HG03469 (cell line): ENCODE data around the gene CUL3.
A peak's percentile ranks its signal among the peaks of the same experiment; 100 is the strongest.
"Not testable (repeated sequence)": the region's sequence is repeated elsewhere in the genome, so short reads cannot be mapped to it uniquely, and the experiment has no call there.

Experiments
- ATAC-seq: cut with Tn5 transposase; IDR thresholded peaks from one replicate; pipeline ENCODE4 v1.9.1; 2021; ENCODE audit warnings: mild to moderate bottlenecking, moderate library complexity, moderate number of reproducible peaks; ENCODE audit not compliant: unreplicated experiment

CUL3 gene

DNA sequence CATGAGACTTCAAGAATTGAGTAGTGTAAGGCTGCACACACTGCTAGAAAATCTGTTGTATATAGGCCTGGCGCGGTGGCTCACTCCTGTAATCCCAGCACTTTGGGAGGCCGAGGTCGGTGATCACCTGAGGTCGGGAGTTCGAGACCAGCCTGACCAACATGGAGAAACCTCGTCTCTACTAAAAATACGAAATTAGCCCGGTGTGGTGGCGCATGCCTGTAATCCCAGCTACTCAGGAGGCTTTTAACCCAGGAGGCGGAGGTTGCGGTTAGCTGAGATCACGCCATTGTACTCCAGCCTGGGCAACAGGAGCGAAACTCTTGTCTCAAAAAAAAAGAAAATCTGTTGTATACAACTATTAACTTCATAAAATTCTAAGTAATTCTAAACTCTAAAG, 2.1 kb downstream of the CUL3 start:
- not testable (repeated sequence) for ATAC-seq

DNA sequence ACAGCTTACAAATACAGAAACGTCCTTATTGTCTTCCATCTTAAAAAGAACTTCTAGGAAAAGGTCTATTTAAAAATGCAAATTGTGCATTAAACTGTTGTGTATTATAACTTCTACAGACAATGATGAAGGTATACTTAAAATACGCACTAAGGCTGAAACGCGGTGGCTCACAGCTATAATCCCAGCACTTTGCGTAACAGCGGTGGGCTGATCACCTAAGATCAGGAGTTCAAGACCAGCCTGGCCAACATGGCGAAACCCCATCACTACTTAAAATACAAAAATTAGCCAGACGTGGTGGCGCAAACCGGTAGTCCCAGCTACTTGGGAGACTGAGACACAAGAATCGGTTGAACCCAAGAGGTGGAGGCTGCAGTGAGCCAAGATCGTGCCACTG, 4.9 kb downstream of the CUL3 start:
- no peak for ATAC-seq

DNA sequence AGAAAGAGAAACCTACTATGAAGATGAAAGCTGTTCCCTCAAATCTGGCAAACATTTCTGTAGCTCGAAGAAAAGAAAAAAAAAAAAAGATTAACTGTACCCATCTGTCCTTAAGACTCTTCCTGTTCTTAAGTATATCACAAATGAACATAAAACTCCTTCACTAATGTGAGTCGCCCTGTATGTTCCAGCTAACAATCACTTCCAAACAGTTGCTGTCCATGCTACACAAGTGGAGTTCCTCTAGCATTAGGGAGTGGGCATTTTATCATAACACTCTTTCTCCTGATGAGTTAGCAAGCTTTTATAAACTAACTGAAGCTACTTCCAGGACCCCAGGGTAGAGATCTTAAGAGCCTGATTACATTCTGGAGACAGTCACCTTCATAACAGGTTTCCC, 5.8 kb downstream of the CUL3 start:
- ATAC-seq, result no peak

DNA sequence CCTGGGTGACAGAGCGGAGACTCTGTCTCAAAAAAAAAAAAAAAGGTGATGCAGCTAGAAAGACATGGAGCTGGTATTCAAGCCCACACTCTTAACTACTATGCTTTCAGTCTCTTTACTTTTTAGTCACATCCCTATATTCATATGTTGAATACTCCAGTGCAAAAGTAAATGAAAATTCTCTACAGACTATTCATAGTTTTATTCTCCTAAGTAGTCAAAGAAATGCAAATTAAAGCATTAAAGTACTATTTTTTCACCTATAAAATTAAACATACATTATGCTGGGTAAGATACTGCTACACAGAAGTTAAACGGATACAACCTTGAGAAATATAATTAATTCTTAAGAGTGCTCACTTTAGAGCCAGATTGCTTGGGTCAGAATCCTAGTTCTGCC, 7.6 kb downstream of the CUL3 start:
- ATAC-seq, result no peak

DNA sequence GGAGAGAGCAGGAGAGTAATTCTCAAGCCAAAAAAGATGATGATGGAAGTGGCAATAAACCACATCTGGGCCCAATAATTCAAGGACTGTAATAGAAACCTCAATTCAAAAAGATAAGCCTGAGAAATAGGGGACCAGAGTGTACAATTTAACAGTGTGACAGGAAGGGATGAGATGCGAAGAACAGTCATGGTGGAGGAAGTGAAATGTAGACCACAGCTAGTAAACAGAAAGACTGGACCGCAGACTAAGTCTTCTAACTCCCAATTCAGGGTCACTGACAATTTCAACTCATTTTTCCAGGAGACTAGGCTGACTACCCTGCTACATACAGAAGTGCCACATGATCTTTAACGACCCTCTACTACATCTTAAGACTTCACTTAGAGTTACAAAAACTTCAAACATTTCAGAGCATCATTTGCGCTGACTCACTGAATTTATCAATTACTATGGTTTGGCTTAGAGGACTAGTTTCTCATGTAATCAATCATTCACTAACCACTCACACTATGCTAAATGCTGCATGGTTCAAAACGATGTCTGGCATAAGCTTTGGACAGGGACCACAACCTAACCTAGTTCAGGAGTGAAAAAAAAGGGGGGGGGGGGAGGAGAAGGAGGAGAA, 9.0 kb downstream of the CUL3 start:
- ATAC-seq, result peak; percentile 53

DNA sequence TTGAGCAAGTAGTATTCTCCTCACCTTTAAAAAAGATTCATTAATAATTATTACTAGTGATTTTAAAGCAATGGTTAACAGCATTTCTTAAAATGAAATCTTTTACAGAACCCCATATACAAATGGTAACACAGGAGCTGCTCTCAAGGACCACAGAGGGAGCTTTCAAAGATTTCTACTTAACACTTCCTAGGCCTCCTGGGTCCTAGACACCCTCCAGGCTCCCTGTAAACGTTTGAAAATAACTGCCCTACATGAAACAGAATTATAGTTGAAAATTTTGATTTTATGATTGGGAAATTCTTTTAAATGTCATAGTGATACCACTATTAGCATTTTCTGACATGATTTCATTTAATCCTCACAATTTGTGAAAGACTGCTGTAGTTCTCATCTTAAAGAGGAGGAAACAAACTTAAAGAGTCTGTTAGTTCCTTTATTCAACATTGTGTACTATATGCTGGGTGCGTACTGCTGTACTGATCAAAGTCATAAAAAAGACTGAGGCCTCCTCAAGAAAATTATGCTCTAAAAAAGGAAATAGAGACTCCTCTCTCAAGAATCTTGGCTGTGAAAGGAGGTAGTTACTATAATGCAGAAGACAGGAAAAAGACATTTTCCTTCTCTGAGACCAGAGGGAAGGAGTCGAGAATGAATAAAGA, 10.6 kb downstream of the CUL3 start:
- no peak for ATAC-seq

DNA sequence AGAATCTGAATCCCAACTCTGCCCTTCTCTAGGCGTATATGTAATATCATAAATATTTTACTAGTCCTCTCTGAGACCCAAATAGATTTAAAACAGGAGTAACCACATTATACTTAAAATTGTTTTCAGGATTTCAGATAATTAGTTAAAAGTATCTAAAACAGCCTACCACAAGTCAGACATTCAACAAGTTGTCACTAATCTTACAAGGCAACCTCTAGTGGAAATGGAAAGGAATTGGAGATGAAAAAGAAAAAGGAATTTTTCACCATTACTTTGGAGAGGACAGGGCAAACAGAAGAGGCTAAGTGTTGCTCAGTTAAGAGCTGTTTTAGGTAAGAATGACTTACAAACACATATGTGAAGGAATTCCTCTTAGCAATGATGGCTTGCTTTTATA, 11.4 kb downstream of the CUL3 start:
- ATAC-seq, result no peak

DNA sequence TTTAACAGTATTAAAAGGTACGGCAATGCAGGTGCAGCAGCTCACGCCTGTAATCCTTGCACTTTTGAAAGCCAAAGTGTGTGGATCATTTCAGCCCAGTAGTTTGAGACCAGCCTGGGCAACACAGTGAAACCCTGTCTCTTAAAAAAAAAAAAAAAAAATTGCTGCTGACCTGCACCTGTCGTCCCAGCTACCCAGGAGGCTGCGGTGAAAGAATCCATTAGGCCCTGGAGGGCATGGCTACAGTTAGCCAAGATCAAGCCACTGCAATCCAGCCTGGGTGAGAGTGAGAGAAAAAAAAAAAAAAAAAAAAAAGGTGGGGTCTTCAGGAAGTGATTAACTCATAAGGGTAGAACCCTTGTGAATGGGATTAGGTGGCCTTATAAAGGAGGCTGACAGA, 12.8 kb downstream of the CUL3 start:
- ATAC-seq, result no peak

DNA sequence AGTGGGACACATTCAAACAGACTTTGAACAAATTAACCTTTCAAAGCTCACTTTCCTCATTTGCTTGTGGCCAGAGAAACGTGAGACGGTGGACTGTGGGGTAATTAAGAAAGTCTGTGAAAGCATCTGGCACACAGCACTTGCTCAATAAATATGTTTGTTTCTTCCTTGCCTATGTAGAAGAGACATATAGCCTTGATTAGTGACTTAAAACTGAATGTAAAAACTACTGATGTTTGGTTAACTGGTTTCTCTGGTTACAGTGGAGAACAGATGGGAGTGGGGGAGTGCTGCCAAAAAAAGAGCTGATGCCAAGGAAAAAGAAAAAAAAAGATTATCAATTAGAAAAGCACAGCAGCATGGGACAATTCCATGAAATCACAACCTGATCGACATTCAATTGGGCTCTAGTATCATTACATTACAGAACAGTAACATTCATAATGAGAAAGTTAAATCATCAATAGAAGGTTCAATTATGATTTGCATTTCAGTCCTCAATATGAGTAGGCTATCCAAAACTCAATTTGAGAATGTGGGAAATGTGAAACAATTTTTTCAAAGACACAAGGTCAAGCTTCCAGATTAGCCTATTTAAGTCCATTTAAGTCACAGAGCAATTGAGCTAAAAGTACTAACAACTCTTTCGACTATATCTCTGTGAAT, 14.7 kb downstream of the CUL3 start:
- ATAC-seq, result no peak

DNA sequence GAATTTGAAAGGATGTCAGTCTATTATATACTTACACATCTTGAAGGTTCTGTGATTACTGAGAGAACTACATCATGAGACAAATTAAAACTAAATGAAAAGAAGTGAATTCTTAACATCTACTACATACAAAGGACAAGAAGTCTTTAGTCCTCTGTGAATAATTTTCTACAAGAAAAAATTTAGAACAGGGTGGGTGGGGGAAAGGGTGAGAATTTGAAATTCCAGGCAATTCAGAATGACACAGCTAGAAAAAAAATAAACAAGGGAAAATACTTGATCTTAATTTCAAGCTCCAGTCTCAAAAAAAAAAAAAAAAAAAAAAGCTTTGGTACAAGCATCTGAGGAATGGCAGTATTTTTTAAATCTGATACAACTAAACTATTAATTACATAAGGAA, 15.5 kb downstream of the CUL3 start:
- ATAC-seq, result no peak

DNA sequence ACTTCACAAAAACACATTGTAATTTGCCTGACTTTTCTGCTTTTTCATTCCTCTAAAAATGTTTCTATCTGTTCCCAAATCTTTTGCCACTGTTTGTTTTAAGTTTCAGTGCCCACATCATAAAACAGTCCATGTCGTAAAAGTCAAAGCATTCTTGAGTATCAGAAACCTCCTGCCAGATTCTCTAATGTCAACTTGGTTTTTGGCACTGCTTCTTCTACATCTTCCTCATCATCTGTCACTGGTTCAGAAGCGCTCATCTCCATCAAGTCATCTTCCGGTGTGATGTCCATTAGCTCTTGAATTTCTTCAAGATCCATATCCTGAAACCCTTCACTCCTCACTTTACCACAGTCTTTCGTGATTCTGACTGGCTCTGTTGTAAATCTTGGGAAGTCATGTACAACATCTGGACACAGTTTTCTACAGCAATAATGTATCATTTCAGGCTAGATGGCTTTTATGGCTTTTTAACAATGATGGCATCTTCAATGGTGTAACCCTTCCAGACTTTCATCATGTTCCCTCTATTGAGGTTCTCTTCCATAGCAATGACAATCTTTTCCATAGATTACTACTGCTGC, 19.6 kb downstream of the CUL3 start:
- ATAC-seq, result no peak

DNA sequence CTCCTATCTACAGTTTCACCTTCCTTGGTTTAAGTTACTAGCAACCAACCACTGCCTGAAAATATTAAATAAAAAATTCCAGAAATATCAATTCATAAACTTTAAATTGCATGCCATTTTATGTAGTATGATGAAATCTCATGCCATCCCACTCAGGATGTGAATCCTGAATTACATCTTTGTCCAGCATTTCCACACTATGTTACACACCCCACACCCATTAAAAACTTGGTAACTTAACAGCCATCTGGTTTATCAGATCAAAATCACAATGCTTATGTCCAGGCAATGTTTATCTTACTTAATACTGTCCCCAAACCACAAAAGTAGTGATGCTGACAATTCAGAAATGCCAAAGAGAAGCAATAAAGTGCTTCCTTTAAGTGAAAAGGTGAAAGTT, 21.6 kb downstream of the CUL3 start:
- ATAC-seq, result no peak

DNA sequence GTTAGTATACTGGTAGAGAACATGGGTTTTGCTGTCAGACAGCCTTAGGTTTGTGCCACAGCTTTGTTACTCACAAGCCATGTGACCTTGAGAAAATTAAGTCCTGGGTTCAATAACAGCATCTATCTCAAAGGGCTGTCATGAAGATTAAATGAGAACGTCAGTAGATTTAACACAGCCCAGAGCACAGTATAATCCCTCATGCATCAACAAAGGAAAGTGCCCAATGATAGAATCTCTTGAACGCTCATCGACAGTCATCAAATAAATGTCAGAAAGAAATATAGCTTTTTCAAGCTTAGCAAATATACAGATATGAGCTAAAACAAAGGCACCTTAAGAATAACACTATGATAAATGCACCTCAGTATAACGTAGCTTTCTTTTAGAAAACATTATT, 22.3 kb downstream of the CUL3 start:
- ATAC-seq, result no peak

DNA sequence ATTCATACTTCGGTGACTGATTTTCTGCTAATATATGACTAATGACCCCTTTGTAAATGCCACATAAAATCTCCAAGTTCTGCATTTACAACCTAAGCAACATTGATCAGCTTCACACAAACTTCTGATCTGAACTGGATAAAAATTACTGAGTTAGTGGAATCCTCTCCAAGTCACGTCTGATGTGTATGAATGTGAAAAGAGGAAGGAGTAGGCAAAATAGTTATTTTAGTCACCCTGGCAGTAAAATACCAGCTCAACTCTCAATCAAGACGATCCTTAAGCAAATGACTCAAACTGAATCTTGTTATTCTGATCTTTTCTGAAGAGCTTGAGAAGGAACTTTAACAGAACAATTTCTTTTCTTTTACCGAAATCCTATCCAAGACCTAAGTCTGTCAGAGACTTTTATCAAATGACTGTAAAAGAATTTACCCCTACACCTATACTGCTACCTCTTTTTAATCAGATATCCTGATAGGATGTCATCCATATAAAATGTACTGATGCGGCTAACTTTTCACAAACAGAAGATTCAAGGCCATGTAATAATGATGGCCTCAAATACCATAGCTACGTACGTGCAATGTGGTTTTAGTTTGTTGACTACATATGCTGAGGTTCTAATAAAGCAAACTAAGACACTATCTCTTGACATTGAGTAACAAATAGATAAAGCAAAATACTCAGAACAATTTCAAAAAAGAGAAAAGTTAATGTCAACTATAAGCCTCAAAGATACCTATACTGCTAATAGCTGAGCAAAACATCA, 23.7 kb downstream of the CUL3 start:
- ATAC-seq, result peak; percentile 76

DNA sequence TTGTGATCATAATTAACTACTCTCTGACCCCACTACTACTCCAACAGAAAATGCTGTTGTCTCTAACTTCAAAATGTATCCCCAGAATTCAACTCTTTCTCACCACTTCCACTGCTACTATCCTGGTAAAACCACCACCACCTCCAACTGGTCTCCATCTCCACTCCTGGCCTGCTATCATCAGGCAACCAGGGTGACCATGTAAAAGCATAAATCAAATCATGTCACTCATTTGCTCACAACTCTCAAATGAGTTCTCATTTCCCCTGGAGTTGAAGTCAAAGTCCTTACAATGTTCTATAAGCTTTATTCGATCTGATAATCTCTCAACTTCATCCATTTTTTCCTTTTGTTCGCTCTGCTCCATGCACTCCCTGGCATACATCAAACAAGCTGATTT, 24.6 kb downstream of the CUL3 start:
- no peak for ATAC-seq

DNA sequence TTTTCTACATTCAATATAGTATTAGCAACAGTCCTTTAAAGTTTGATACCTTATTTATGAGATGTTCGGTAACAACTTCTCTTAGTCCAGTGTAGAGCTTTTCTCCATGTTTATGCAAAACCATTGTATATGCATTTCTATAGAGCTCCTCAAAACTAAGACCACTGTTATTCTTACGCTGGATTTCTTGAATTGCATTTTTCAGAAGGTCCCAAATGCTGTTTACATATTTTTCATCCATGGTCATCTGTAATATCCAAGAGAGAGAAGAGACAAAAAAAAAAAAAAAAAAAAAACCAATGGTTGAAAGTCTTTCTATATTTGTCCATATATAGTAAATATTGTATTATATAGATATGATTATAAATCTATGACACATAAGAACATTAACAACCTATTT, 27.6 kb downstream of the CUL3 start:
- ATAC-seq, result no peak

DNA sequence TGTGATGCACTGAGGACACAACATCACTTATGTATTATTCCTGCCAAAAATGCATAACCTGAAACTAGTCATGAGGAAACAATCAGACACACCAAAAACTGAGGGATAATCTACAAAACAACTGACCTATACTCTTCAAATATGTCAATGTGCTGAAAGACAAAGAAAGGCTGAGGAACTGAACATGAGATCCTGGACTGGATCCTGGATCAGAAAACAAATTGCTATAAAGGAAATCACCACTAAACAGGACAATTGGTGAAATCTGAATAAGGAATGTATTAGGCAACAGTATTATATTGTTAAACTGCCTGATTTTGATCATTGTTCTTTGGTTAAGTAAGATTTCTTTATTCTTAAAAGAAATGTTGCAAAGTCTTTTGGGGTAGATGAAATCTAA, 28.8 kb downstream of the CUL3 start:
- ATAC-seq, result no peak

DNA sequence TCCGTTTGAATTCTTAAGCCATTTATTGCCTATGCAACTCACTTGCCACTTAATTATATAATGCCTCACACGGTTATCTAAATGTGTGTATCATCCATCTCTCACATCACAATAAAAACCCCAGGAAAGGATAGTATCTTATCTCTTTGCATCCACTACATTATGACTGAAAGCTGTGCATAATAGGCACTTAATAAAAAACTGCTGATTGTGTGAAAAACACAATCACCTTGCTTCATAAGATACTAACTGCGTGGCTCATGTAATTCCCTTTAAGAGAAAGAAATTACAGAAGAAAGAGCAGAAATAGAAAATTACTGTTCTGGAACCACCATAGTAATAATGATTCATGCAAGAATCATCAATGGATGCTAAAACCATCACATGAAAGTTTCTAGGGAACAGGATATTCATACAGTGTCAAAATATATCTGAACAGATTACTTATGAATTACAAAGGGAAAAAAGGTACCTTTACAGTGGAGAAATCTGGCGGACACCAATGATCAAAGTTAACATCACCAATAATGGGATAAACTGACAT, 29.3 kb downstream of the CUL3 start:
- ATAC-seq, result no peak

DNA sequence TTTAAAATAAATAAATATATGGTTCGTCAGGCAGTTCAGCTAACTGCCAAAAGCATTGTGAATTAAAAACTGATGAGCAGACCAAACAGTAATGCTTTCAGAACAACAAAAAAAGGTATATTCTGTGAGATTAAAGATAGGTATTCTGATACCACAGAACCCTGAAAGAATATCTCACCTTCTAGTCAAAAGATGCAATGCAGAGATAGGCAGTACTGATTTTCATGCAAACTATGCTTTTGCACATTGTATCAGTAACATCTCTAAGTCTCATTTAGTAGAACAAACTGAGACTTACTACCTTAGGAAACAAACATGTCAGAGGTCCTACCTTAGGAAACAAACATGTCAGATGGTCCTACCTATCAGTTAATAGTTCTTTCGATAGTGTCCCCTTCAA, 32.4 kb downstream of the CUL3 start:
- ATAC-seq, result no peak

DNA sequence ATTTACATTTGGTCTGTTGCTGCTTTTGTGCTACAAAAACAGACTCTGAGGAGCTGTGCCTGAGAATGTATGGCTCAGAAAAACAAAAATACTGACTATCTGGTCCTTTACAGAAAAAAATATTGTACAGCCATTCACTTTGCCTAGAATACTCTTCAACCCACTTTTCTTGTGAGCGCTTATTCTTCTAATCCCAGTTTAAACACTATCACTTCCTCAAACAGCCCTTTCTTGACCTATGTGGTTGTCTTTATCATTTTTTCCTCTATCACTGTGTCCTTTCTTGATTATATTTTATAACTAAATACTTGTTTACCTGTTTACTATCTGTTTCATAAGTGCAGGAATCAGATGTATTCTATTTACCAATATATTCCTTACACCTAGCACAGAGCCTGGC, 33.5 kb downstream of the CUL3 start:
- ATAC-seq, result no peak

DNA sequence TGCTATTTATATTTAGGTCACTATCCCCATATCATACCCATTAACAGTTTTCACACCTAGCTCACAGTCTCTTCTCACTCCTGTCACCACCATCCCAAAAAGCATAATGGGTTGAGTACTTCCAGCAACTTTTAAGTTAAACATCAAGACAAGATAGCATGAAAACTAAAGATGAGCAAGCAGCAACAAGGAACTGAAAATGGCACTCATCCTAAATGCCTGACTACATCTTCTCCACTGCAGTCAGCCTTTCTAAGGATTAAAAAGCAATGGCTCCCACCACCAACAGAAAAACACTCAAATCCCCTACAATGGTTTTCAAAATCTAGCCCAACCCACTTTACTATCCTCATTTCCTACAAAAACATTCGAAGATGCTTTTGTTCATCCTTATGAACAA, 38.2 kb downstream of the CUL3 start:
- no peak for ATAC-seq
